HG03175 (cell line): ENCODE results near the gene SYK.

Source experiments
- ATAC-seq: cut with Tn5 transposase; IDR thresholded peaks from one replicate; pipeline ENCODE4 v1.9.1; 2021; ENCODE audit warnings: mild to moderate bottlenecking, moderate library complexity; ENCODE audit not compliant: unreplicated experiment

SYK gene

GRCh38 chr9:90821697-90822096 lies 20.1 kb downstream of the SYK start:
- no peak for ATAC-seq

- ATAC-seq: no peak
Observed at GRCh38 chr9:90822866-90823265, 21.2 kb downstream of the SYK start.

- no peak for ATAC-seq
Observed at GRCh38 chr9:90825586-90825985, 24.0 kb downstream of the SYK start.

- ATAC-seq: no peak
Observed at GRCh38 chr9:90826326-90827020, 24.9 kb downstream of the SYK start.

GRCh38 chr9:90827181-90827871 lies 25.7 kb downstream of the SYK start:
- peak; percentile 59 for ATAC-seq

- no peak for ATAC-seq
Observed at GRCh38 chr9:90830051-90830450, 28.4 kb downstream of the SYK start.

GRCh38 chr9:90830977-90831376 lies 29.4 kb downstream of the SYK start:
- ATAC-seq: peak; percentile 53

GRCh38 chr9:90832261-90832660 lies 30.6 kb downstream of the SYK start:
- no peak for ATAC-seq

- no peak for ATAC-seq
Observed at GRCh38 chr9:90834828-90835595, 33.4 kb downstream of the SYK start.

GRCh38 chr9:90836411-90837080 lies 34.9 kb downstream of the SYK start:
- ATAC-seq: no peak

- ATAC-seq: no peak
Observed at GRCh38 chr9:90838098-90838497, 36.5 kb downstream of the SYK start.

GRCh38 chr9:90838581-90839154 lies 37.0 kb downstream of the SYK start:
- ATAC-seq: no peak

- no peak for ATAC-seq
Observed at GRCh38 chr9:90839183-90839728, 37.6 kb downstream of the SYK start.

- no peak for ATAC-seq
Observed at GRCh38 chr9:90840696-90841095, 39.1 kb downstream of the SYK start.

GRCh38 chr9:90841213-90841612 lies 39.6 kb downstream of the SYK start:
- ATAC-seq: no peak

- ATAC-seq: no peak
Observed at GRCh38 chr9:90841615-90842014, 40.0 kb downstream of the SYK start.

GRCh38 chr9:90842176-90842777 lies 40.7 kb downstream of the SYK start:
- no peak for ATAC-seq

- no peak for ATAC-seq
Observed at GRCh38 chr9:90842996-90843395, 41.4 kb downstream of the SYK start.

- no peak for ATAC-seq
Observed at GRCh38 chr9:90843525-90843924, 41.9 kb downstream of the SYK start.

GRCh38 chr9:90844326-90844725 lies 42.7 kb downstream of the SYK start:
- ATAC-seq: no peak
